Activated naive CD8-positive, alpha-beta T cell treated with anti-CD3 and anti-CD28 coated beads, Interleukin-2, amount 50 U/mL, for 16 hours (primary cell): ENCODE measurements around the gene GSTP1.
"Not testable (repeated sequence)": the region's sequence is repeated elsewhere in the genome, so short reads cannot be mapped to it uniquely, and the experiment has no call there.

Experiments used
- DNase-seq: peaks from one replicate; pipeline ENCODE4 v3.0.0-alpha.2; 2020; ENCODE audit warnings: low read depth, low spot score

The GSTP1 gene

GRCh38 chr11:67563705-67564114, 19.9 kb upstream of the GSTP1 start:
- not testable (repeated sequence) for DNase-seq

- DNase-seq: no peak
These were observed 19.4 kb upstream of the GSTP1 start for GRCh38 chr11:67564230-67564629.

GRCh38 chr11:67571443-67571842, 12.2 kb upstream of the GSTP1 start:
- DNase-seq: no peak

- no peak for DNase-seq
These were observed 11.3 kb upstream of the GSTP1 start for GRCh38 chr11:67572305-67572704.

- DNase-seq: no peak
These were observed 10.7 kb upstream of the GSTP1 start for GRCh38 chr11:67572747-67573419.

GRCh38 chr11:67574938-67575337, 8.7 kb upstream of the GSTP1 start:
- DNase-seq: no peak

GRCh38 chr11:67576735-67577475, 6.7 kb upstream of the GSTP1 start:
- no peak for DNase-seq

GRCh38 chr11:67577951-67578350, 5.7 kb upstream of the GSTP1 start:
- no peak for DNase-seq

- no peak for DNase-seq
These were observed 2.1 kb upstream of the GSTP1 start for GRCh38 chr11:67581469-67581868.

GRCh38 chr11:67582011-67582410, 1.6 kb upstream of the GSTP1 start:
- DNase-seq: no peak

- DNase-seq: no peak
These were observed 731 bp downstream of the GSTP1 start for GRCh38 chr11:67584205-67584880.

- no peak for DNase-seq
These were observed 1.6 kb downstream of the GSTP1 start for GRCh38 chr11:67584881-67585873.

- DNase-seq: no peak
These were observed 2.3 kb downstream of the GSTP1 start for GRCh38 chr11:67585911-67586310.

- DNase-seq: no peak
These were observed 3.1 kb downstream of the GSTP1 start for GRCh38 chr11:67586568-67587250.

- DNase-seq: no peak
These were observed 4.5 kb downstream of the GSTP1 start for GRCh38 chr11:67588136-67588503.

- DNase-seq: not testable (repeated sequence)
These were observed 5.3 kb downstream of the GSTP1 start for GRCh38 chr11:67588899-67589415.

- no peak for DNase-seq
These were observed 9.4 kb downstream of the GSTP1 start for GRCh38 chr11:67592880-67593564.

GRCh38 chr11:67593565-67593905, 9.9 kb downstream of the GSTP1 start:
- no peak for DNase-seq

- no peak for DNase-seq
These were observed 10.9 kb downstream of the GSTP1 start for GRCh38 chr11:67594480-67594879.

- no peak for DNase-seq
These were observed 13.2 kb downstream of the GSTP1 start for GRCh38 chr11:67596753-67597300.
